MM.1S (cell line): ENCODE results near the gene ARL4A.

Experiments used
- DNase-seq: peaks from one replicate; pipeline ENCODE4 v3.0.0-alpha.2; 2015
- H2AFZ ChIP-seq: fragments of 300-600 bp; sonication (generic); 2 replicates; pipeline ENCODE4 v1.6.0; 2016; ENCODE audit warnings: antibody characterized with exemption, low read length
- H3F3A ChIP-seq: fragments of 300-600 bp; sonication (generic); 2 replicates; pipeline ENCODE4 v1.6.1; 2016; ENCODE audit warnings: mild to moderate bottlenecking, antibody characterized with exemption, low read length, moderate library complexity, mixed read lengths; ENCODE audit not compliant: insufficient read depth
- H3K27ac ChIP-seq: fragments of 300-600 bp; sonication (generic); 2 replicates; pipeline ENCODE4 v1.5.1; 2016; ENCODE audit warnings: mild to moderate bottlenecking, low read length
- H3K27me3 ChIP-seq: fragments of 300-600 bp; sonication (generic); replicated peaks from 2 replicates; pipeline ENCODE4 v1.6.0; 2016; ENCODE audit warnings: low read length; ENCODE audit not compliant: insufficient read depth
- H3K36me3 ChIP-seq: fragments of 300-600 bp; sonication (generic); replicated peaks from 2 replicates; pipeline ENCODE4 v1.6.1; 2016; ENCODE audit warnings: mild to moderate bottlenecking, low read length, mixed read lengths; ENCODE audit not compliant: insufficient read depth
- H3K4me1 ChIP-seq: fragments of 300-600 bp; sonication (generic); 2 replicates; pipeline ENCODE4 v1.6.1; 2016; ENCODE audit warnings: low read length, mixed read lengths
- H3K4me2 ChIP-seq: fragments of 300-600 bp; sonication (generic); 2 replicates; pipeline ENCODE4 v1.6.0; 2016; ENCODE audit warnings: low read depth, low read length
- H3K4me3 ChIP-seq: fragments of 300-600 bp; sonication (generic); 2 replicates; pipeline ENCODE4 v1.5.1; 2016; ENCODE audit warnings: low read length, mixed read lengths
- H3K79me2 ChIP-seq: fragments of 300-600 bp; sonication (generic); 2 replicates; pipeline ENCODE4 v1.6.1; 2016; ENCODE audit warnings: mixed run types, low read length, mixed read lengths
- H3K9ac ChIP-seq: fragments of 300-600 bp; sonication (generic); 2 replicates; pipeline ENCODE4 v1.6.1; 2016; ENCODE audit warnings: low read length, mixed read lengths
- H3K9me2 ChIP-seq: fragments of 300-600 bp; sonication (generic); replicated peaks from 2 replicates; pipeline ENCODE4 v1.6.1; 2016; ENCODE audit warnings: mild to moderate bottlenecking, low read length, mixed read lengths; ENCODE audit not compliant: insufficient read depth
- H3K9me3 ChIP-seq: fragments of 300-600 bp; sonication (generic); replicated peaks from 2 replicates; pipeline ENCODE4 v1.6.1; 2016; ENCODE audit warnings: mild to moderate bottlenecking, low read length, mixed read lengths; ENCODE audit not compliant: insufficient read depth
- H4K20me1 ChIP-seq: fragments of 300-600 bp; sonication (generic); 2 replicates; pipeline ENCODE4 v1.6.1; 2016; ENCODE audit warnings: mild to moderate bottlenecking, low read length, moderate library complexity, mixed read lengths; ENCODE audit not compliant: insufficient read depth
- EZH2 ChIP-seq: fragments of 300-600 bp; sonication (generic); optimal IDR thresholded peaks from 2 replicates; pipeline ENCODE3; 2017; ENCODE audit warnings: low read depth, mild to moderate bottlenecking, antibody characterized with exemption, low read length, mixed read lengths
- EZH2phosphoT487 ChIP-seq: fragments of 300-600 bp; sonication (generic); IDR thresholded peaks from 2 replicates; pipeline ENCODE4 v1.6.1; 2018; ENCODE audit warnings: antibody characterized with exemption, low read length
- TF ChIP-seq, protein P1 (sequence below): fragments of 300-600 bp; sonication (generic); IDR thresholded peaks from 2 replicates; pipeline ENCODE4 v1.5.1; 2016; ENCODE audit warnings: antibody characterized with exemption, low read length, mixed read lengths

Gene ARL4A

GRCh38 chr7:12705878-12706277 is 18.4 kb downstream of the ARL4A start:
- no peak overlapping the region for H3K4me3 ChIP-seq
- no peak overlapping the region for H2AFZ ChIP-seq
- H3K9me3 ChIP-seq, result no peaks in the 10 kb centered on the region
- H3F3A ChIP-seq, result no peaks in the 10 kb centered on the region
- no peaks in the 10 kb centered on the region for H3K79me2 ChIP-seq
- no peaks in the 10 kb centered on the region for H3K9me2 ChIP-seq
- H3K4me2 ChIP-seq, result no peak overlapping the region
- no peaks in the 10 kb centered on the region for H3K4me1 ChIP-seq
- H3K27ac ChIP-seq, result no peak overlapping the region
- TF ChIP-seq EZH2phosphoT487 (no peak), EZH2 (no peak)
- DNase-seq, result no peak
- H4K20me1 ChIP-seq, result no peaks in the 10 kb centered on the region
- H3K27me3 ChIP-seq, result no peaks in the 10 kb centered on the region
- no peak overlapping the region for H3K9ac ChIP-seq
- no peaks in the 10 kb centered on the region for H3K36me3 ChIP-seq

GRCh38 chr7:12706900-12707536 is 19.6 kb downstream of the ARL4A start:
- Histone ChIP-seq H2AFZ (no peak overlapping the region), H3K27me3 (no peaks in the 10 kb centered on the region), H3K9ac (no peak overlapping the region), H4K20me1 (no peaks in the 10 kb centered on the region), H3K9me2 (no peaks in the 10 kb centered on the region), H3K79me2 (no peaks in the 10 kb centered on the region), H3F3A (no peaks in the 10 kb centered on the region), H3K9me3 (no peaks in the 10 kb centered on the region), H3K4me1 (no peaks in the 10 kb centered on the region), H3K4me2 (no peak overlapping the region), H3K27ac (no peak overlapping the region), H3K4me3 (no peak overlapping the region), H3K36me3 (no peaks in the 10 kb centered on the region)
- no peak for DNase-seq
- no peak for TF ChIP-seq EZH2phosphoT487
- TF ChIP-seq EZH2, result no peak
- TF ChIP-seq, protein P1, sequence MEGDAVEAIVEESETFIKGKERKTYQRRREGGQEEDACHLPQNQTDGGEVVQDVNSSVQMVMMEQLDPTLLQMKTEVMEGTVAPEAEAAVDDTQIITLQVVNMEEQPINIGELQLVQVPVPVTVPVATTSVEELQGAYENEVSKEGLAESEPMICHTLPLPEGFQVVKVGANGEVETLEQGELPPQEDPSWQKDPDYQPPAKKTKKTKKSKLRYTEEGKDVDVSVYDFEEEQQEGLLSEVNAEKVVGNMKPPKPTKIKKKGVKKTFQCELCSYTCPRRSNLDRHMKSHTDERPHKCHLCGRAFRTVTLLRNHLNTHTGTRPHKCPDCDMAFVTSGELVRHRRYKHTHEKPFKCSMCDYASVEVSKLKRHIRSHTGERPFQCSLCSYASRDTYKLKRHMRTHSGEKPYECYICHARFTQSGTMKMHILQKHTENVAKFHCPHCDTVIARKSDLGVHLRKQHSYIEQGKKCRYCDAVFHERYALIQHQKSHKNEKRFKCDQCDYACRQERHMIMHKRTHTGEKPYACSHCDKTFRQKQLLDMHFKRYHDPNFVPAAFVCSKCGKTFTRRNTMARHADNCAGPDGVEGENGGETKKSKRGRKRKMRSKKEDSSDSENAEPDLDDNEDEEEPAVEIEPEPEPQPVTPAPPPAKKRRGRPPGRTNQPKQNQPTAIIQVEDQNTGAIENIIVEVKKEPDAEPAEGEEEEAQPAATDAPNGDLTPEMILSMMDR, result no peak

- Histone ChIP-seq H3K9ac (no peak overlapping the region), H3K4me3 (no peak overlapping the region), H3K36me3 (no peaks in the 10 kb centered on the region), H3K4me2 (no peak overlapping the region), H3K27ac (no peak overlapping the region), H3K79me2 (no peaks in the 10 kb centered on the region), H3F3A (no peaks in the 10 kb centered on the region), H3K27me3 (no peaks in the 10 kb centered on the region), H2AFZ (no peak overlapping the region), H4K20me1 (no peaks in the 10 kb centered on the region), H3K9me3 (no peaks in the 10 kb centered on the region), H3K4me1 (no peaks in the 10 kb centered on the region), H3K9me2 (no peaks in the 10 kb centered on the region)
- no peak for TF ChIP-seq EZH2
- no peak for TF ChIP-seq EZH2phosphoT487
- TF ChIP-seq, protein P1, result no peak
- no peak for DNase-seq
Measured at GRCh38 chr7:12708314-12708713, 20.9 kb downstream of the ARL4A start.

GRCh38 chr7:12709726-12710502 is 22.5 kb downstream of the ARL4A start:
- Histone ChIP-seq H3K36me3 (no peaks in the 10 kb centered on the region), H3K9ac (no peak overlapping the region), H3K27me3 (no peaks in the 10 kb centered on the region), H3K9me2 (no peaks in the 10 kb centered on the region), H3K4me1 (no peaks in the 10 kb centered on the region), H2AFZ (no peak overlapping the region), H3K27ac (no peak overlapping the region), H3K4me3 (no peak overlapping the region), H4K20me1 (no peaks in the 10 kb centered on the region), H3K9me3 (no peaks in the 10 kb centered on the region), H3F3A (no peaks in the 10 kb centered on the region), H3K79me2 (no peaks in the 10 kb centered on the region), H3K4me2 (no peak overlapping the region)
- DNase-seq, result no peak
- no peak for TF ChIP-seq EZH2phosphoT487
- TF ChIP-seq, protein P1, result no peak
- TF ChIP-seq EZH2, result no peak
